CD14-positive monocyte (primary cell): Measurements from ENCODE around the gene EFL1. TPM values are rescaled to one million over a fixed set of nuclear protein-coding genes. Genes with fewer than 3 reads are reported as not detected.
"Not testable (repeated sequence)": the region's sequence is repeated elsewhere in the genome, so short reads cannot be mapped to it uniquely, and the experiment has no call there.

ENCODE experiments used
- DNase-seq, 3 donors: peaks; one replicate each; pipeline ENCODE4 v3.0.0-alpha.2; 2011 to 2022
- H2AFZ ChIP-seq: 2 replicates; pipeline ENCODE4 v1.6.0; 2012; ENCODE audit warnings: mild to moderate bottlenecking, low read depth, low read length, inconsistent platforms; ENCODE audit not compliant: insufficient read depth, poor library complexity, severe bottlenecking
- H3K27ac ChIP-seq, 2 donors: 1 replicate in 1 of 2; 2 replicates in 1 of 2; pipeline ENCODE4 v1.5.1; 2012 to 2013; ENCODE audit warnings: low read length in 2 of 2, control low read depth in 1 of 2, inconsistent platforms in 1 of 2, low read depth in 1 of 2, mild to moderate bottlenecking in 1 of 2
- H3K27me3 ChIP-seq, 2 donors: one replicate each; pipeline versions ENCODE4 v1.6.0 to v1.6.1; 2011 to 2013; ENCODE audit warnings: low read length in 2 of 2; ENCODE audit not compliant: control insufficient read depth in 2 of 2, insufficient read depth in 2 of 2
- H3K36me3 ChIP-seq, 2 donors: replicated peaks in 1 of 2; 1 replicate in 1 of 2; 2 replicates in 1 of 2; pipeline versions ENCODE4 v1.5.1 to v1.6.1; 2012 to 2013; ENCODE audit warnings: low read length in 2 of 2, control low read depth in 1 of 2, inconsistent platforms in 1 of 2, mild to moderate bottlenecking in 1 of 2; ENCODE audit not compliant: insufficient read depth in 2 of 2, control insufficient read depth in 1 of 2
- H3K4me1 ChIP-seq, 2 donors: 1 replicate in 1 of 2; 2 replicates in 1 of 2; pipeline versions ENCODE4 v1.5.1 to v1.6.1; 2012 to 2013; ENCODE audit warnings: low read length in 2 of 2, control low read depth in 1 of 2, inconsistent platforms in 1 of 2, mild to moderate bottlenecking in 1 of 2, moderate library complexity in 1 of 2; ENCODE audit not compliant: insufficient read depth in 2 of 2, control insufficient read depth in 1 of 2
- H3K4me2 ChIP-seq: replicated peaks from 2 replicates; pipeline ENCODE3; 2012; ENCODE audit warnings: low read length, moderate library complexity, mild to moderate bottlenecking; ENCODE audit not compliant: poor library complexity, severe bottlenecking; ENCODE audit errors: extremely low read depth
- H3K4me3 ChIP-seq, 3 experiments: fragments of 200-600 bp in 1 of 3; sonication (generic) in 1 of 3; replicated peaks in 1 of 3; 1 replicate in 2 of 3; 2 replicates in 1 of 3; pipeline ENCODE4 v1.5.1; 2011 to 2013; ENCODE audit warnings: low read length in 3 of 3, mild to moderate bottlenecking in 3 of 3, control low read depth in 2 of 3, low read depth in 2 of 3, inconsistent platforms in 1 of 3, moderate library complexity in 1 of 3
- H3K79me2 ChIP-seq: 2 replicates; pipeline ENCODE4 v1.6.0; 2012; ENCODE audit warnings: mild to moderate bottlenecking, control low read depth, inconsistent platforms, low read length, moderate library complexity; ENCODE audit not compliant: insufficient read depth
- H3K9ac ChIP-seq: 2 replicates; pipeline ENCODE4 v1.6.0; 2017; ENCODE audit warnings: low read length, mild to moderate bottlenecking; ENCODE audit not compliant: insufficient read depth, poor library complexity, severe bottlenecking
- H3K9me3 ChIP-seq, 2 donors: replicated peaks in 1 of 2; 1 replicate in 1 of 2; 2 replicates in 1 of 2; pipeline versions ENCODE4 v1.5.1 to v1.6.1; 2012 to 2013; ENCODE audit warnings: low read length in 2 of 2, control low read depth in 1 of 2; ENCODE audit not compliant: control insufficient read depth in 1 of 2, insufficient read depth in 1 of 2
- H4K20me1 ChIP-seq: 2 replicates; pipeline ENCODE4 v1.6.0; 2012; ENCODE audit warnings: mild to moderate bottlenecking, low read length, control low read depth, moderate library complexity; ENCODE audit not compliant: insufficient read depth
- H3K27ac Mint-ChIP-seq, 7 donors: one replicate each; pipeline ENCODE4 v1.8.0; 2020; ENCODE audit warnings: mild to moderate bottlenecking in 7 of 7, mixed read lengths in 7 of 7, moderate library complexity in 6 of 7, inconsistent platforms in 2 of 7
- H3K27me3 Mint-ChIP-seq, 3 donors: one replicate each; pipeline ENCODE4 v1.8.0; 2021 to 2022; ENCODE audit warnings: low read depth in 3 of 3, mild to moderate bottlenecking in 3 of 3, mixed read lengths in 3 of 3, moderate library complexity in 3 of 3, inconsistent platforms in 1 of 3
- H3K36me3 Mint-ChIP-seq, 2 donors: one replicate each; pipeline ENCODE4 v1.8.0; 2020; ENCODE audit warnings: mixed read lengths in 2 of 2, inconsistent platforms in 1 of 2, mild to moderate bottlenecking in 1 of 2
- H3K4me1 Mint-ChIP-seq: one replicate; pipeline ENCODE4 v1.8.0; 2020; ENCODE audit warnings: mild to moderate bottlenecking, mixed read lengths
- H3K4me3 Mint-ChIP-seq, 2 donors: one replicate each; pipeline ENCODE4 v1.8.0; 2020; ENCODE audit warnings: mild to moderate bottlenecking in 2 of 2, mixed read lengths in 2 of 2, moderate library complexity in 1 of 2
- H3K9me3 Mint-ChIP-seq, 7 donors: one replicate each; pipeline ENCODE4 v1.8.0; 2020 to 2022; ENCODE audit warnings: mixed read lengths in 7 of 7, mild to moderate bottlenecking in 6 of 7, moderate library complexity in 6 of 7, inconsistent platforms in 2 of 7
- WGBS: methylation state at CpG from one replicate; pipeline ENCODE4 v1.1.5; 2013; ENCODE audit warnings: missing lambda C conversion rate; ENCODE audit not compliant: insufficient coverage; 5-methylcytosine and 5-hydroxymethylcytosine counted together
- intact Hi-C, 2 donors: fragments of 100-400 bp; cut with micrococcal nuclease; formaldehyde crosslinking; loops; one replicate each; pipeline versions ENCODE4 v1.15.0 to v1.15.1; 2023
- polyA plus RNA-seq, 3 donors: library from polyadenylated mRNA; depleted of rRNA in 1 of 3; unstranded in 2 of 3; stranded (reverse) in 1 of 3; fragments of 300-500 nt in 2 of 3; fragments of >200 nt in 1 of 3; fragmentation: Illumina TruSeq in 2 of 3; gene quantifications; 1 replicate in 2 of 3; 2 replicates in 1 of 3; pipeline ENCODE4 v1.2.3, GENCODE V29; 2012 to 2021
- TF ChIP-seq, protein P1 (sequence below): fragments of 200-600 bp; IDR thresholded peaks from one replicate; pipeline ENCODE4 v1.8.0; 2022; ENCODE audit warnings: antibody characterized with exemption, mild to moderate bottlenecking

The EFL1 gene
- polyA plus RNA-seq, 3 donors: 5.2 to 10.0 (median 7.1) TPM

DNA sequence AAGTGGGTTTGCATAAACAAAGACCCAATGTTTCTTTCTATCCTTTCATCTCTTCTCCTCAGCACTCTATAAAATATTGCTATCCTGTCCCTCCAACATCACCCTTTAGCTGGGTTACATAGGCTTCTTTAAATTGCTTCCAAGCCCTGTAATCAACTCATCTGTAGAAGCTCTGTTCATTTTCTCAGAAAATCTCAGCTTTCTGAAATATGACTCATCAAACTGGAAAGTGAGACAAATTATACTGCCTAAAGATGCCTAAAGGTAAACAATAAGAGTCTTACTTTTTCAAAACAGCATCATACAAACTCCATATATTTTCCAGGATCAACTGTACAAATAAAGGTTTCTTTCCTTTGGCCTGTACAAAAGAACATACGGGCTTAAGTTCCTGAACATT lies 33.8 kb downstream of the EFL1 start:
- no peaks in the 10 kb centered on the region for H3K27me3 ChIP-seq
- Mint-ChIP-seq H3K4me1 (peaks cover 16% of the 10 kb centered on the region), H3K27me3 (no peaks in the 10 kb centered on the region), H3K27ac (no peak overlapping the region), H3K4me3 (no peak overlapping the region), H3K36me3 (peaks cover 51 to 55% of the 10 kb centered on the region in 2 donors), H3K9me3 (no peaks in the 10 kb centered on the region)
- WGBS: no CpG with 5 or more reads among the region's 1 CpG
- no peak overlapping the region for H3K9ac ChIP-seq
- H3K27ac ChIP-seq: no peak overlapping the region
- H3K4me2 ChIP-seq: no peak overlapping the region
- H3K4me3 ChIP-seq: no peak overlapping the region
- H3K9me3 ChIP-seq: no peaks in the 10 kb centered on the region
- peaks cover 5 to 8% of the 10 kb centered on the region in 2 donors for H3K4me1 ChIP-seq
- no peaks in the 10 kb centered on the region for H3K79me2 ChIP-seq
- intact Hi-C loops: no loop called here
- no peak for DNase-seq
- H2AFZ ChIP-seq: no peak overlapping the region
- TF ChIP-seq, protein P1, sequence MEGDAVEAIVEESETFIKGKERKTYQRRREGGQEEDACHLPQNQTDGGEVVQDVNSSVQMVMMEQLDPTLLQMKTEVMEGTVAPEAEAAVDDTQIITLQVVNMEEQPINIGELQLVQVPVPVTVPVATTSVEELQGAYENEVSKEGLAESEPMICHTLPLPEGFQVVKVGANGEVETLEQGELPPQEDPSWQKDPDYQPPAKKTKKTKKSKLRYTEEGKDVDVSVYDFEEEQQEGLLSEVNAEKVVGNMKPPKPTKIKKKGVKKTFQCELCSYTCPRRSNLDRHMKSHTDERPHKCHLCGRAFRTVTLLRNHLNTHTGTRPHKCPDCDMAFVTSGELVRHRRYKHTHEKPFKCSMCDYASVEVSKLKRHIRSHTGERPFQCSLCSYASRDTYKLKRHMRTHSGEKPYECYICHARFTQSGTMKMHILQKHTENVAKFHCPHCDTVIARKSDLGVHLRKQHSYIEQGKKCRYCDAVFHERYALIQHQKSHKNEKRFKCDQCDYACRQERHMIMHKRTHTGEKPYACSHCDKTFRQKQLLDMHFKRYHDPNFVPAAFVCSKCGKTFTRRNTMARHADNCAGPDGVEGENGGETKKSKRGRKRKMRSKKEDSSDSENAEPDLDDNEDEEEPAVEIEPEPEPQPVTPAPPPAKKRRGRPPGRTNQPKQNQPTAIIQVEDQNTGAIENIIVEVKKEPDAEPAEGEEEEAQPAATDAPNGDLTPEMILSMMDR: no peak
- H4K20me1 ChIP-seq: no peaks in the 10 kb centered on the region
- H3K36me3 ChIP-seq: peaks cover 18 to 58% of the 10 kb centered on the region in 2 donors

DNA sequence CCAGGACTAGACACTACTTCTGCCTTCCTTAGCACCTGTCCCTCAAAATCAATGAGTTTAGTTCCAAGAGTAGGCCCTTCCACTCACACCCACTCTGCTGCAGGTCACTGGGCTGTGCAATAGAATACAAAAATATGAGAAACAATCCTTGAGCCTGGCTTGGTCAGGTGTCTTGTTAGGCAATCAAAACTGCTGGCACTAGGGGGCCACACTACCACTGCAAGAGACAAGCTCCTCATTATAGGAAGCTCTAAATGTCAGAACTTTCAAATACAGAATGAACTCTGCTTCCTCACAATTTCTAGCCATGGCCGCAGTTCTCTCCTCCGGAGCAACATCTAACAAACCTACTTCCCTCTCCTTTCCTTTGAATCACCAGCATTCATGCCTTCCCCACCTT lies 41.0 kb downstream of the EFL1 start:
- H3K79me2 ChIP-seq, H3K27me3 ChIP-seq, H3K9me3 Mint-ChIP-seq, H3K4me1 Mint-ChIP-seq, H3K27me3 Mint-ChIP-seq, H3K4me3 Mint-ChIP-seq, H2AFZ ChIP-seq, H4K20me1 ChIP-seq, H3K9ac ChIP-seq, intact Hi-C loops, H3K4me3 ChIP-seq, H3K4me2 ChIP-seq, H3K4me1 ChIP-seq, H3K27ac ChIP-seq, H3K9me3 ChIP-seq: not testable (repeated sequence)
- WGBS: 38% methylated on average over 2 of the region's 2 CpGs
- H3K36me3 ChIP-seq: peaks cover 17 to 47% of the 10 kb centered on the region in 2 donors
- peak overlapping the region in 2 of 7 donors; percentile 17 to 32 for H3K27ac Mint-ChIP-seq
- peak in 1 of 3 donors; percentile 3 for DNase-seq
- peaks cover 57 to 62% of the 10 kb centered on the region in 2 donors for H3K36me3 Mint-ChIP-seq

DNA sequence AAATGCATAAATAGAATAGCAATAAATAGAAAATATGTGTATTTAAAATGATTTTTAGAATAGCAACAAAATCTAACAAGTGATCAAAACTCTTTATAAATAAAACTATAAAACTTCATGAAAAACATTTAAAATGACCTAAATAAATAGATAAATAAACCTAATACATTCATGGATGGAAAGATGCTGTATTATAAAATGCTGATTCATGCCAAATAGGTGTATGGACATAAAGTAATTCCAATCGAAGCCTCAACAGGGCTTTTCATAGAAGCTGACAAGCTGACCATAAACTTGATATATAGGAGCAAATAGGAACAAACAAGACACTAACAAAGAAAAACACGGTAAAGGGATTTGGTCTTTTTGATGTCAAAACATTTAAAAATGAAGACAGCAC lies 46.4 kb downstream of the EFL1 start:
- H3K9me3 ChIP-seq, DNase-seq, intact Hi-C loops, H3K27me3 ChIP-seq, H3K4me3 Mint-ChIP-seq, H3K4me2 ChIP-seq, H3K4me1 Mint-ChIP-seq, H3K9ac ChIP-seq, H4K20me1 ChIP-seq, H3K27ac Mint-ChIP-seq, H3K4me1 ChIP-seq, H2AFZ ChIP-seq, H3K27ac ChIP-seq, H3K27me3 Mint-ChIP-seq, H3K9me3 Mint-ChIP-seq, H3K4me3 ChIP-seq, H3K79me2 ChIP-seq: not testable (repeated sequence)
- WGBS: no CpG with 5 or more reads among the region's 2 CpGs
- peaks cover 27 to 55% of the 10 kb centered on the region in 2 donors for H3K36me3 ChIP-seq
- peaks cover 60 to 61% of the 10 kb centered on the region in 2 donors for H3K36me3 Mint-ChIP-seq

DNA sequence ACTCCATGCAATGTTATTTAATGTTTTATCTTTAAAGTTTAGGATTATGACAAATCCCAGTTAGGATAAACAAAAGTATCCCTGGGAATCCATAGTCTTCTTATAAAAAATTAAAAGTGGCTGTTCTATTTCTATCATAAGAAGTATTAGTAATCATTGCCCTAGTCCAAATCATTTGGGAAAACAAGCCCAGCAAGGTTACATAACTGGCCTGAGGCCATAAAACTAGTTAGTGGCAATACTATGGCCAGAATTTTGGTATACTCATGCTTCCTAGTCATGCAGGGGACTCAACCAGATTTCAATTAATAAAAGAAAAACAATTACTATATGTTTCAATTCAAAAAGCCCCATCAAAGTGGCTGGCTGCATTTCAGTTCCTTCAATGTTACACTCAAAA lies 50.3 kb downstream of the EFL1 start:
- H3K4me2 ChIP-seq, H3K27ac Mint-ChIP-seq, H3K79me2 ChIP-seq, H3K4me3 ChIP-seq, H3K9ac ChIP-seq, H3K4me1 ChIP-seq, DNase-seq, H2AFZ ChIP-seq, H3K4me3 Mint-ChIP-seq, H3K4me1 Mint-ChIP-seq, H4K20me1 ChIP-seq, H3K27me3 Mint-ChIP-seq, H3K27me3 ChIP-seq, H3K27ac ChIP-seq, H3K9me3 Mint-ChIP-seq, intact Hi-C loops, H3K9me3 ChIP-seq: not testable (repeated sequence)
- peaks cover 14 to 37% of the 10 kb centered on the region in 2 donors for H3K36me3 ChIP-seq
- peaks cover 40 to 47% of the 10 kb centered on the region in 2 donors for H3K36me3 Mint-ChIP-seq
